ACHN (cell line): ENCODE measurements around the gene KLLN.
A peak's percentile ranks its signal among the peaks of the same experiment; 100 is the strongest.
"Not testable (repeated sequence)": the region's sequence is repeated elsewhere in the genome, so short reads cannot be mapped to it uniquely, and the experiment has no call there.

Experiments
- DNase-seq: peaks from one replicate; pipeline ENCODE4 v3.0.0-alpha.2; 2015
- in situ Hi-C: cut with HindIII; loops from 2 replicates; pipeline ENCODE4 v1.10.0; 2017; ENCODE audit warnings: low sequenced_read_pairs, low pct_ligation_motif_present, low pct_unique_long_range_greater_than_20kb

The KLLN gene

GRCh38 chr10:87847550-87847949, 15.8 kb downstream of the KLLN start:
- in situ Hi-C loops, result no loop called here

GRCh38 chr10:87846711-87847110, 16.6 kb downstream of the KLLN start:
- DNase-seq, in situ Hi-C loops: not testable (repeated sequence)

More at GRCh38 chr10:87847550-87847949, 15.8 kb downstream of the KLLN start:
- DNase-seq, result no peak

- in situ Hi-C loops, result no loop called here
Measured at GRCh38 chr10:87846023-87846422, 17.3 kb downstream of the KLLN start.

DNA sequence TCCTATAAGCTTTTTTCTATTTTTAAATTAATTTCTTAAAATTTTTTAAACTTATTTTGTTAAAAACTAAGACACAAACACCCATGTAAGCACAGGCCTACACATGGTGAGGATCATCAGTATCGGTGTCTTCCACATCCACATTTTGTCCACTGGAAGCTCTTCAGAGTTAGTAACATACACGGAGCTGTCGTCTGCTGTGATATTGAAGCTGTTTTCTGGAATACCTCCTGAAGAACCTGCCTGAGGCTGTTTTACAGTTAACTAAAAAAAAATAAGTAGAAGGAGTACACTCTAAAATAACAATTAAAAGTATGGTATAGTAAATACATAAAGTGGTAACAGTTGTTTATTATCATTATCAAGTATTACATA, 17.7 kb downstream of the KLLN start:
- in situ Hi-C loops, result no loop called here
- DNase-seq, result no peak

More at GRCh38 chr10:87846023-87846422, 17.3 kb downstream of the KLLN start:
- peak; percentile 64 for DNase-seq

- peak; percentile 70 for DNase-seq
Measured at GRCh38 chr10:87844837-87845623, 18.3 kb downstream of the KLLN start.

DNA sequence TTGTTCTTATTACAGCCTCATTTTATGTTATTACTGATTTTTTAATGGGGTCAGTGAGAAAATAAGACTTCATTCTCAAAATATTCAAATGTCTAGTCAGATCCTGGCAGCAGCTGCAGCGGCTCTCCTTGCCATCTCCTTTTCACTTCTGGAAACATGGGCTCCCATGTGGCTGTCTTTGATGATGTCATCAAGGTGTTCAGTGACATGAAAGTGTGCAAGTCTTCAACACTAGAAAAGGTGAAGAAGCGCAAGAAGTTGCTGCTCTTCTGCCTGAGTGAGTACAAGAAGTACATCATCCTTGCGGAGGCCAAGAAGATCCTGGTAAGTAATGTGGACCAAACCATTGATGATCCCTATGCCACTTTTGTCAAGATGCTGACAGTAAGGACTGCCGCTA, 19.6 kb downstream of the KLLN start:
- DNase-seq, result no peak
- in situ Hi-C loops, result no loop called here

More at GRCh38 chr10:87844837-87845623, 18.3 kb downstream of the KLLN start:
- in situ Hi-C loops, result no loop called here

DNA sequence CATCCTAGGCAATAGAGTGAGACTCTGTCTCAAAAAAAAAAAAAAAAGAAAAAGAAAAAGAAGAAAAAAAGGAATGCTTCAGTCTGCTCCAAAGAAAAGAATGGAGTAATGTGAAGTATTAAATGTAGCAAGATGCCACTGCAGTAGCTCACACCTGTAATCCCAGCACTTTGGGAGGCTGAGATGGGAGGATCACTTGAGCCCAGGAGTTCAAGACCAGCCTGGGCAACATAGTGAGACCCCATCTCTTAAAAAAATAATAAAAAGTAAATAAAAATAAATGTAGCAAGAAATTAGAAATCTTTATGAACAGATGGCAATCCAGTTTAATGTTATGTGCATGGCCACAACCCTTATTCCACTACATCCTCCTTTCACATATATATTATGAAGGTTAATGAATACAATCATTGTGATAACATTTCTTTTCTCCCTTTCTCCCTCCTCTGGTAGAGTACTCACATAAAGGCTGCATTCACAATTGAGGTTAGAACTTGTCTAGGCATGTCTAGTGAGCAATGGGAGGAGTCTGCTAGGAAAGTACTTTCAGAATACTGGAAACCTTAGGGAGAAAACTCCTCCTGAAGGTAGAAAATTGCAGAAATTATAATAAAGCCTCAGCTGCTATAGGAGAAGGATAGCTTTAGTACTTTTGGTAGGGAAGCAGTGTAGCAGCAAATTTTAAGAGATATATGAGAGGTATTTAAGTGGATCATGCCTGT, 20.4 kb downstream of the KLLN start:
- in situ Hi-C loops, result no loop called here
- DNase-seq, result peak; percentile 87

GRCh38 chr10:87842220-87842641, 21.1 kb downstream of the KLLN start:
- peak; percentile 71 for DNase-seq
- in situ Hi-C loops, result no loop called here

GRCh38 chr10:87841186-87841585, 22.1 kb downstream of the KLLN start:
- DNase-seq, result no peak
- in situ Hi-C loops, result no loop called here

GRCh38 chr10:87838650-87839049, 24.7 kb downstream of the KLLN start:
- DNase-seq, result no peak
- in situ Hi-C loops, result no loop called here

DNA sequence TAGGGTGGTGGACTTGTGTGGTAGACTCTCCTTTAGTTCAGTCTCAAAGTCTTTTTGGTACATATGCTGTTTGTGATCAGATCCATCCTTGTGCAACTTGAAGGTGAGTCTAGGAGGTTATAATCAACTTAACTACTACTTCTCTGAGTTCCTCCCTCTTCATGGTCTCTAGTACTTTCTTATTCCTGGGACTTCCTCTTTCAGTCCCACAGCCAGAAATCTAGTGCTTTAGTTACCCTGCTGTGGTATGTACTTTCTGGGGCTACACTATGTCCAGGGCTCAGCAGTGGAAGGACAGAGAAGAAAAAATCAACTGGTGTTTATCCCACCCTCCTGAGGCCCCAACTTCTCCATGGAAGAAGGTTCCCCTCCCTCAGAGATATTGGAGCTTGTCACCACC, 25.9 kb downstream of the KLLN start:
- in situ Hi-C loops, result no loop called here
- no peak for DNase-seq

DNA sequence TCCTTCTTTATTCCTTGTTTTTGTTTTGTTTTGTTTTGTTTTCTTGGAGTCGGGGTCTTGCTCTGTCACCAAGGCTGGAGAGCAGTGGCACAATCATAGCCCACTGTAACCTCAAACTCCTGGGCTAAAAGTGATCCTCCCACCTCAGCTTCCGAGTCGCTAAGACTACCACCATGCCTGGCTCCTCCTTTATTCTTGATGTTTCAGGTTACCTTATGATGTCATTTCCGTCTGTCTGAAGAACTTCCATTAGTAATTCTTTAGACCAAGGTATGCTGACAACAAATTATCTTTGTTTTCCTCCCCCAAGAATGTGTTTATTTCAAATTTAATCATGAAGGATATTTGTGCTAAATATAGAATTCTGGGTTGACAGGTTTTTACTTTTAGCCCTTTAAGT, 27.2 kb downstream of the KLLN start:
- in situ Hi-C loops, result no loop called here
- DNase-seq, result no peak

DNA sequence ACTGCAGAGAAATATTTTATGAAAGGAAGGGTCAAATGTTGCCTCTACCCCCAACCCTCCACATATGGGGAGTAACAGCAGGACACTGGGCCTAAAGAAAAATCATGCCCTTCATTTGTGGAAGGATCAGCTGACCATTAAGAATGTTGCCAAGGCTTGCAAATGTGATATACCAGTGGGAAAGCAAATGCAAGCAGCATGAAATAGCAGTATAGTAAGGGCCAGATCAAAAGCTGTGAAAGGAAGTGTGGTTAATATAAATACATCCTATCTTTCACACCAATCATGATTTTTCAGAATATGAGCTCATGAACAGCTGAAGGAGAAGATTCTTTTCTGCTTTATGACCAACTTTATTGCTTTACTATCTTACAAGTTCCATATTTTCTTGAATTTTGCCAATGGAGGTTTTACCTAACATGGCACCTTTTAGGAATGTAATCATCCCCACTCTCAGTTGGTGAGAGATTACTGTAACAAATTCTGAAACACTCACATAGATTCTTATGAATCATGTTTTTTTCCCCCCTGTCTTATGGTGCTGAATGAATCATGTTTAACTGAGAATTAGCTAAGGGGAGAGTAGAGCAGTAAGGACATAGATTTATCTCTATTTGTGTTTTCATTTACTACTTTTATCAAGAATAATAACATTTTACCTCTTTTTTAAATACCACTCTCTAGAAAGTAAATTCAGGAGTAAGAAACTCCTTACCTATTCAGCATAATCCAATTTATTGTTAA, 33.2 kb downstream of the KLLN start:
- no peak for DNase-seq
- in situ Hi-C loops, result no loop called here

DNA sequence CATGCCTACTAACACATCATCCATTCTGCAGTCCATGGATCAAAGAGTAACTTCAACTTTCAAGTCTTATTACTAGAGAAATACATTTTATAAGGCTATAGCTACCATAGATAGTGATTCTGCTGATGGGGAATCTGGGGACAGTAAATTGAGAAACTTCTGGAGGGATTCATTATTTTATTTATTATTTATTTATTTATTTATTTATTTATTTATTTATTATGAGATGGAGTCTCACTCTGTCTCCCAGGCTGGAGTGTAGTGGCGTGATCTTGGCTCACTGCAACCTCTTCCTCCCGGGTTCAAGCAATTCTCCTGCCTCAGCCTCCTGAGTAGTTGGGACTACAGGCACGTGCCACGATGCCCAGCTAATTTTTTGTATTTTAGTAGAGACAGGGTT, 34.3 kb downstream of the KLLN start:
- in situ Hi-C loops, DNase-seq: not testable (repeated sequence)

GRCh38 chr10:87827681-87828080, 35.7 kb downstream of the KLLN start:
- DNase-seq, result no peak
- in situ Hi-C loops, result no loop called here

GRCh38 chr10:87826653-87827052, 36.7 kb downstream of the KLLN start:
- in situ Hi-C loops, result no loop called here
- no peak for DNase-seq

DNA sequence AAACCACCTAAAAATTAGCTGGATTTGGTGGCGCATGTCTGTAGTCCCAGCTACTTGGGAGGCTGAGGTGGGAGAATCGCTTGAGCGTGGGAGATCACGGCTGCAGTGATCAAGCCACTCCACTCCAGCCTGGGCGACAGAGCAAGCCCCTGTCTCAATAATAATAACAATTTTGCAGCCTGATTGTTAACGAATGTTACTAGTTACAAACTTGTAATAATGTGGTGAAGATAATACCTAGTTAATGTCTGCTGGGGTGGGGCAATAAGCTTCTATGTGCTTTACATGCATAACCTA, 44.1 kb downstream of the KLLN start:
- in situ Hi-C loops, result no loop called here
- no peak for DNase-seq

- in situ Hi-C loops, result no loop called here
- peak; percentile 56 for DNase-seq
Measured at GRCh38 chr10:87818505-87819288, 44.6 kb downstream of the KLLN start.
